ENCODE results near the gene HYI. TPM values are rescaled to one million over a fixed set of nuclear protein-coding genes. Genes with fewer than 3 reads are reported as not detected.
A peak's percentile ranks its signal among the peaks of the same experiment; 100 is the strongest.

The HYI gene
- total and polyA plus RNA-seq, 2 of the 8 experiments (the other 6 are each of a cell fraction or from before 2014, with no cell fraction given): 14.4 to 17.7 TPM

- TF ChIP-seq SP1 (IDR thresholded peaks at IDR 0.05; ENCODE audit: low read depth, low read length) (peak; percentile 66), TCF12 (IDR thresholded peaks at IDR 0.05; ENCODE audit: low read depth, low read length) (0 out of 2 replicates have a peak, but pooled peaks have one; percentile 5), TEAD4 (IDR thresholded peaks at IDR 0.05; ENCODE audit: low read depth, low read length) (peak; percentile 88)
Observed at GRCh38 chr1:43493661-43494450, 40.1 kb upstream of the HYI start (continued).
